Keratinocyte (primary cell): ENCODE measurements around the gene PAX7. TPM values are rescaled to one million over a fixed set of nuclear protein-coding genes. Genes with fewer than 3 reads are reported as not detected.

ENCODE experiments used
- DNase-seq: peaks from one replicate; pipeline ENCODE4 v3.0.0-alpha.2; 2011; ENCODE audit warnings: low read depth, missing footprints, low spot score
- FAIRE-seq: peaks from 2 replicates; lab custom pipeline; 2011; peaks lifted over from hg19 to GRCh38; lab: Jason Lieb, UNC
- H2AFZ ChIP-seq: 2 replicates; pipeline ENCODE4 v1.6.0; 2012; ENCODE audit warnings: low read length, control low read depth, inconsistent platforms; ENCODE audit not compliant: control insufficient read depth
- H3K27ac ChIP-seq: 2 replicates; pipeline ENCODE4 v1.5.1; 2011; ENCODE audit warnings: low read length; ENCODE audit not compliant: control insufficient read depth, insufficient read depth
- H3K27me3 ChIP-seq: 3 replicates; pipeline ENCODE4 v1.6.0; 2011; ENCODE audit warnings: low read length; ENCODE audit not compliant: control insufficient read depth, insufficient read depth; ENCODE audit errors: extremely low read depth
- H3K36me3 ChIP-seq, 2 experiments: 2 replicates in 1 of 2; 3 replicates in 1 of 2; pipeline ENCODE4 v1.5.1; 2011; ENCODE audit warnings: low read length in 2 of 2, mild to moderate bottlenecking in 1 of 2; ENCODE audit not compliant: control insufficient read depth in 2 of 2, insufficient read depth in 2 of 2; ENCODE audit errors: extremely low read depth in 1 of 2
- H3K4me1 ChIP-seq: 3 replicates; pipeline ENCODE4 v1.5.1; 2011; ENCODE audit warnings: low read length; ENCODE audit not compliant: control insufficient read depth, insufficient read depth; ENCODE audit errors: extremely low read depth
- H3K4me2 ChIP-seq: 3 replicates; pipeline ENCODE4 v1.6.0; 2011; ENCODE audit warnings: low read depth, low read length; ENCODE audit not compliant: control insufficient read depth, insufficient read depth; ENCODE audit errors: extremely low read depth
- H3K4me3 ChIP-seq, 3 experiments: fragments of 200-600 bp in 1 of 3; sonication (generic) in 1 of 3; 2 replicates in 2 of 3; 3 replicates in 1 of 3; pipeline ENCODE4 v1.5.1; 2011 to 2016; ENCODE audit warnings: low read length in 3 of 3, mild to moderate bottlenecking in 3 of 3, control low read depth in 2 of 3, inconsistent platforms in 1 of 3, low read depth in 1 of 3, mixed read lengths in 1 of 3, mixed run types in 1 of 3, moderate library complexity in 1 of 3; ENCODE audit not compliant: control insufficient read depth in 2 of 3, insufficient read depth in 2 of 3; ENCODE audit errors: extremely low read depth in 1 of 3
- H3K79me2 ChIP-seq: 2 replicates; pipeline ENCODE4 v1.6.0; 2012; ENCODE audit warnings: low read length; ENCODE audit not compliant: control insufficient read depth, insufficient read depth
- H3K9ac ChIP-seq: 3 replicates; pipeline ENCODE4 v1.6.0; 2011; ENCODE audit warnings: low read length; ENCODE audit not compliant: control insufficient read depth, insufficient read depth; ENCODE audit errors: extremely low read depth
- H3K9me1 ChIP-seq: 3 replicates; pipeline ENCODE4 v1.6.0; 2011; ENCODE audit warnings: low read length; ENCODE audit not compliant: control insufficient read depth, insufficient read depth; ENCODE audit errors: extremely low read depth
- H3K9me3 ChIP-seq: 2 replicates; pipeline ENCODE4 v1.5.1; 2012; ENCODE audit warnings: low read depth, low read length; ENCODE audit not compliant: control insufficient read depth
- H4K20me1 ChIP-seq: 3 replicates; pipeline ENCODE4 v1.6.0; 2011; ENCODE audit warnings: low read length; ENCODE audit not compliant: control insufficient read depth, insufficient read depth; ENCODE audit errors: extremely low read depth
- EZH2 ChIP-seq: IDR thresholded peaks from one replicate; pipeline ENCODE4 v1.6.1; 2012; ENCODE audit warnings: inconsistent platforms, mild to moderate bottlenecking, low read length, moderate library complexity
- dilution Hi-C: fragments of 300-500 bp; cut with MboI; formaldehyde crosslinking; loops from one replicate; pipeline ENCODE4 v1.7.0; 2020; ENCODE audit warnings: low sequenced_read_pairs; ENCODE audit not compliant: extremely low pct_ligation_motif_present
- polyA plus RNA-seq, 5 experiments: library from polyadenylated mRNA; depleted of rRNA in 3 of 5; stranded (reverse) in 3 of 5; stranded (forward) in 1 of 5; unstranded in 1 of 5; fragments of >200 nt; gene quantifications; 1 replicate in 1 of 5; 2 replicates in 3 of 5; 3 replicates in 1 of 5; pipeline versions ENCODE4 v1.2.1 to v1.2.3, GENCODE V29; 2011 to 2012; ENCODE audit warnings: missing spikeins in 2 of 5, low read depth in 1 of 5, low replicate concordance in 1 of 5
- TF ChIP-seq, protein P1 (sequence below), 3 experiments: IDR thresholded peaks in 1 of 3; conservative IDR thresholded peaks in 1 of 3; optimal IDR thresholded peaks in 1 of 3; 2 replicates in 2 of 3; 3 replicates in 1 of 3; pipeline versions ENCODE3 to v1.5.1; 2011; ENCODE audit warnings: low read length in 3 of 3, mild to moderate bottlenecking in 3 of 3, moderate library complexity in 2 of 3, control low read depth in 1 of 3, inconsistent platforms in 1 of 3; ENCODE audit not compliant: insufficient read depth in 2 of 3; ENCODE audit errors: extremely low read depth in 1 of 3

PAX7 gene
- polyA plus RNA-seq, 1 donor (not counting 4 experiments of a cell fraction or from before 2014, with no cell fraction given) = not detected

DNA sequence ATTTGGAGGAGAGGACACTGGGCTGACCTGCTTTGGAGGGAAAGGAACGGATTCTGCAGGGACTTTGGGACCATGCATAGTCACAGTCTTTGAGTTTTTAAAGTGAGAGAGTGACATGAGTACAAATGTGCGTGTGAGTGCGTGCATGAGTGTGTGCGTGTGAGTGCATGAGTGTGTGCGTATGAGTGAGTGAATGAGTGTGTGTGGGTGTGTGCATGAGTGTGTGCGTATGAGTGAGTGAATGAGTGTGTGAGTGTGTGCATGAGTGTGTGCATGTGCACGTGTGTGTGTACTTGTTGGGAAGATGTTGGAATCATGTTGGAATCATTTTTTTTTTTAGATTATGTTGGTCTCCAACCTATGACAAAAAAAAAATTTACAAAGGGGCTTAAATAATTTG lies 70.5 kb downstream of the PAX7 start:
- Histone ChIP-seq H3K27me3 (peaks cover 19% of the 10 kb centered on the region), H3K79me2 (no peaks in the 10 kb centered on the region), H4K20me1 (no peaks in the 10 kb centered on the region), H3K4me1 (no peaks in the 10 kb centered on the region), H3K27ac (no peak overlapping the region), H3K4me3 (no peak overlapping the region), H3K36me3 (no peaks in the 10 kb centered on the region), H3K9me1 (no peaks in the 10 kb centered on the region), H3K4me2 (no peak overlapping the region), H3K9ac (no peak overlapping the region), H3K9me3 (no peaks in the 10 kb centered on the region), H2AFZ (no peak overlapping the region)
- dilution Hi-C loops = no loop called here
- no peak for TF ChIP-seq EZH2
- TF ChIP-seq, protein P1, sequence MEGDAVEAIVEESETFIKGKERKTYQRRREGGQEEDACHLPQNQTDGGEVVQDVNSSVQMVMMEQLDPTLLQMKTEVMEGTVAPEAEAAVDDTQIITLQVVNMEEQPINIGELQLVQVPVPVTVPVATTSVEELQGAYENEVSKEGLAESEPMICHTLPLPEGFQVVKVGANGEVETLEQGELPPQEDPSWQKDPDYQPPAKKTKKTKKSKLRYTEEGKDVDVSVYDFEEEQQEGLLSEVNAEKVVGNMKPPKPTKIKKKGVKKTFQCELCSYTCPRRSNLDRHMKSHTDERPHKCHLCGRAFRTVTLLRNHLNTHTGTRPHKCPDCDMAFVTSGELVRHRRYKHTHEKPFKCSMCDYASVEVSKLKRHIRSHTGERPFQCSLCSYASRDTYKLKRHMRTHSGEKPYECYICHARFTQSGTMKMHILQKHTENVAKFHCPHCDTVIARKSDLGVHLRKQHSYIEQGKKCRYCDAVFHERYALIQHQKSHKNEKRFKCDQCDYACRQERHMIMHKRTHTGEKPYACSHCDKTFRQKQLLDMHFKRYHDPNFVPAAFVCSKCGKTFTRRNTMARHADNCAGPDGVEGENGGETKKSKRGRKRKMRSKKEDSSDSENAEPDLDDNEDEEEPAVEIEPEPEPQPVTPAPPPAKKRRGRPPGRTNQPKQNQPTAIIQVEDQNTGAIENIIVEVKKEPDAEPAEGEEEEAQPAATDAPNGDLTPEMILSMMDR (optimal IDR thresholded peaks at IDR 0.05 in 1 of 3, IDR thresholded peaks at IDR 0.05 in 1 of 3, conservative IDR thresholded peaks at IDR 0.05 in 1 of 3; ENCODE audit: extremely low read depth in 1 of 3, insufficient read depth in 2 of 3, low read length in 3 of 3) = no peak
- DNase-seq (no peak), FAIRE-seq (no peak)

DNA sequence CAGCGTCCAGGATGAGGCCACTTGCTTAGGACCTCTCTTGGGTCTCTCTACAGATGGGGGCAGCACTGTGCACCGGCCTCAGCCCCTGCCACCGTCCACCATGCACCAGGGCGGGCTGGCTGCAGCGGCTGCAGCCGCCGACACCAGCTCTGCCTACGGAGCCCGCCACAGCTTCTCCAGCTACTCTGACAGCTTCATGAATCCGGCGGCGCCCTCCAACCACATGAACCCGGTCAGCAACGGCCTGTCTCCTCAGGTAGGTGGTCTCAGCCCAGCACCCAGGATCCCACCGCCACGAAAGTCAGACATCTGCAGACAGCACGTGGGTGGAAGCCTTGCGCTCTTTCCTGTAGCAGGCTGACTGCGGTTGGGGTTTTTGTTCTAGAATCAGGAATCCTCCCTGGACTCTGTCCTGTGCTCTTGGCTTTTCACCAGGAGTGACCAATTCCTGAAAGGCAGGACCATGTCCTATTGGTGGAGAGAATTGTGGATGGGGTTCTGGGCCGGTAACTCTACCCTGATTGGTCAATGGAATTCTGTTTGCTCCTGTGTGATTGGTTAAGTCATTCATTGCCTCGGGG lies 72.5 kb downstream of the PAX7 start:
- H2AFZ ChIP-seq = no peak overlapping the region
- no peak overlapping the region for H3K4me2 ChIP-seq
- DNase-seq = no peak
- no peak overlapping the region for H3K4me3 ChIP-seq
- peaks cover 11% of the 10 kb centered on the region for H3K27me3 ChIP-seq
- H4K20me1 ChIP-seq = no peaks in the 10 kb centered on the region
- no peaks in the 10 kb centered on the region for H3K9me1 ChIP-seq
- TF ChIP-seq, protein P1 (optimal IDR thresholded peaks at IDR 0.05 in 1 of 3, IDR thresholded peaks at IDR 0.05 in 1 of 3, conservative IDR thresholded peaks at IDR 0.05 in 1 of 3; ENCODE audit: extremely low read depth in 1 of 3, insufficient read depth in 2 of 3, low read length in 3 of 3) = no peak
- no peak for TF ChIP-seq EZH2
- no peaks in the 10 kb centered on the region for H3K36me3 ChIP-seq
- H3K27ac ChIP-seq = no peak overlapping the region
- H3K4me1 ChIP-seq = no peaks in the 10 kb centered on the region
- dilution Hi-C loops = no loop called here
- FAIRE-seq = no peak
- no peaks in the 10 kb centered on the region for H3K79me2 ChIP-seq
- H3K9me3 ChIP-seq = no peaks in the 10 kb centered on the region
- no peak overlapping the region for H3K9ac ChIP-seq
